MM.1S (cell line): ENCODE results near the gene SLC13A3.

Experiments used
- DNase-seq: peaks from one replicate; pipeline ENCODE4 v3.0.0-alpha.2; 2015
- H2AFZ ChIP-seq: fragments of 300-600 bp; sonication (generic); 2 replicates; pipeline ENCODE4 v1.6.0; 2016; ENCODE audit warnings: antibody characterized with exemption, low read length
- H3F3A ChIP-seq: fragments of 300-600 bp; sonication (generic); 2 replicates; pipeline ENCODE4 v1.6.1; 2016; ENCODE audit warnings: mild to moderate bottlenecking, antibody characterized with exemption, low read length, moderate library complexity, mixed read lengths; ENCODE audit not compliant: insufficient read depth
- H3K27ac ChIP-seq: fragments of 300-600 bp; sonication (generic); 2 replicates; pipeline ENCODE4 v1.5.1; 2016; ENCODE audit warnings: mild to moderate bottlenecking, low read length
- H3K27me3 ChIP-seq: fragments of 300-600 bp; sonication (generic); replicated peaks from 2 replicates; pipeline ENCODE4 v1.6.0; 2016; ENCODE audit warnings: low read length; ENCODE audit not compliant: insufficient read depth
- H3K36me3 ChIP-seq: fragments of 300-600 bp; sonication (generic); replicated peaks from 2 replicates; pipeline ENCODE4 v1.6.1; 2016; ENCODE audit warnings: mild to moderate bottlenecking, low read length, mixed read lengths; ENCODE audit not compliant: insufficient read depth
- H3K4me1 ChIP-seq: fragments of 300-600 bp; sonication (generic); 2 replicates; pipeline ENCODE4 v1.6.1; 2016; ENCODE audit warnings: low read length, mixed read lengths
- H3K4me2 ChIP-seq: fragments of 300-600 bp; sonication (generic); 2 replicates; pipeline ENCODE4 v1.6.0; 2016; ENCODE audit warnings: low read depth, low read length
- H3K4me3 ChIP-seq: fragments of 300-600 bp; sonication (generic); 2 replicates; pipeline ENCODE4 v1.5.1; 2016; ENCODE audit warnings: low read length, mixed read lengths
- H3K79me2 ChIP-seq: fragments of 300-600 bp; sonication (generic); 2 replicates; pipeline ENCODE4 v1.6.1; 2016; ENCODE audit warnings: mixed run types, low read length, mixed read lengths
- H3K9ac ChIP-seq: fragments of 300-600 bp; sonication (generic); 2 replicates; pipeline ENCODE4 v1.6.1; 2016; ENCODE audit warnings: low read length, mixed read lengths
- H3K9me2 ChIP-seq: fragments of 300-600 bp; sonication (generic); replicated peaks from 2 replicates; pipeline ENCODE4 v1.6.1; 2016; ENCODE audit warnings: mild to moderate bottlenecking, low read length, mixed read lengths; ENCODE audit not compliant: insufficient read depth
- H3K9me3 ChIP-seq: fragments of 300-600 bp; sonication (generic); replicated peaks from 2 replicates; pipeline ENCODE4 v1.6.1; 2016; ENCODE audit warnings: mild to moderate bottlenecking, low read length, mixed read lengths; ENCODE audit not compliant: insufficient read depth
- H4K20me1 ChIP-seq: fragments of 300-600 bp; sonication (generic); 2 replicates; pipeline ENCODE4 v1.6.1; 2016; ENCODE audit warnings: mild to moderate bottlenecking, low read length, moderate library complexity, mixed read lengths; ENCODE audit not compliant: insufficient read depth
- CTCF ChIP-seq: fragments of 300-600 bp; sonication (generic); IDR thresholded peaks from 2 replicates; pipeline ENCODE4 v1.5.1; 2016; ENCODE audit warnings: antibody characterized with exemption, low read length, mixed read lengths
- EZH2 ChIP-seq: fragments of 300-600 bp; sonication (generic); optimal IDR thresholded peaks from 2 replicates; pipeline ENCODE3; 2017; ENCODE audit warnings: low read depth, mild to moderate bottlenecking, antibody characterized with exemption, low read length, mixed read lengths
- EZH2phosphoT487 ChIP-seq: fragments of 300-600 bp; sonication (generic); IDR thresholded peaks from 2 replicates; pipeline ENCODE4 v1.6.1; 2018; ENCODE audit warnings: antibody characterized with exemption, low read length

The SLC13A3 gene

GRCh38 chr20:46683011-46683667 is 31.9 kb upstream of the SLC13A3 start:
- TF ChIP-seq EZH2 (no peak), CTCF (no peak), EZH2phosphoT487 (no peak)
- no peak for DNase-seq
- Histone ChIP-seq H3K27ac (peak overlapping the region; percentile 10; the same call in 1 of the 2 replicates), H3F3A (peaks cover 14% of the 10 kb centered on the region; the same call in 1 of the 2 replicates), H3K27me3 (no peaks in the 10 kb centered on the region), H3K4me1 (peaks cover 52% of the 10 kb centered on the region), H3K9me2 (no peaks in the 10 kb centered on the region), H3K9ac (no peak overlapping the region), H2AFZ (no peak overlapping the region), H3K36me3 (peaks cover 5% of the 10 kb centered on the region; the same call in 1 of the 2 replicates), H3K9me3 (no peaks in the 10 kb centered on the region), H3K4me3 (no peak overlapping the region), H4K20me1 (no peaks in the 10 kb centered on the region), H3K79me2 (peaks cover 45% of the 10 kb centered on the region), H3K4me2 (0 out of 2 replicates have a peak overlapping the region, but pooled peaks have one; percentile 4)

DNA sequence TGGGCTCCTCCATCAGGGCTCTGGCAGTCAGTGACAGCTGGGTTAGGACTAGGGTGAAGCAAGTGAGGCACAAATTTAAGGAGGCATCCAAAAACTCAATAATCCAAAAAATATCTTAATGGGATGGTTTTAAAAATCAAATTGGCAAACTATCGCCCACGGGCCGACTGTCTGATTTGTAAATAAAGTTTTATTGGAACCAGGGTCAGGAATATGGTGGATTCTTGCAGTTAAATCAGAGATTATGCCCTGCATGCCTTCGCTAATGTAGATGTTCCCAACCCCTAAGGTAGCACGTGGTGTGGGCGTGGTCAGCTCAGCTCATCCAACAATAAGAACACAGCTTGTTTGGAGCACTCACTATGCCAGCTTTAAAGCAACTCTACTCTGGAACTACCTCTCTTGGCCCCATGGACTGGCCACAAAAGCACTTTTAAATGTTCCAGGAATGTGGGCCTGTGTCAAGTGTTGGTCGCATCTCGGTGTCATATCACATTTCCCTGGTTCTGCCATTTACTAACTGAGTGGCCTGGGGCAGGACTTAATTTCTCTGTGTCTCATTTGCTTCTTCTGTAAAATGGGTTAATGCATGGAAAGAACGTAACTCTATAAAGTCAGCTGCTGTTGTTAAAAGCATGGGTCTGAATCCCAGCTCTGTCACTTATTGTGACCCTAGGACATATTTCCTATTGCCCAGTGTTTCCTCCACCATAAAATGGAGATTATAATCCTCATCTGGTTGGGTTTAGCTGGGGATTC is 31.0 kb upstream of the SLC13A3 start:
- Histone ChIP-seq H3K4me3 (no peak overlapping the region), H3K4me1 (peaks cover 49% of the 10 kb centered on the region), H3F3A (peaks cover 14% of the 10 kb centered on the region; the same call in 1 of the 2 replicates), H3K79me2 (peaks cover 36% of the 10 kb centered on the region), H3K9me2 (no peaks in the 10 kb centered on the region), H2AFZ (no peak overlapping the region), H3K27ac (peak overlapping the region; percentile 5; the same call in 1 of the 2 replicates), H3K9me3 (no peaks in the 10 kb centered on the region), H3K4me2 (no peak overlapping the region), H4K20me1 (no peaks in the 10 kb centered on the region), H3K36me3 (peaks cover 5% of the 10 kb centered on the region; the same call in 1 of the 2 replicates), H3K9ac (no peak overlapping the region), H3K27me3 (no peaks in the 10 kb centered on the region)
- DNase-seq: no peak
- TF ChIP-seq CTCF (no peak), EZH2phosphoT487 (no peak), EZH2 (no peak)

- Histone ChIP-seq H3K36me3 (peaks cover 3% of the 10 kb centered on the region; the same call in 1 of the 2 replicates), H2AFZ (no peak overlapping the region), H3F3A (peaks cover 14% of the 10 kb centered on the region; the same call in 1 of the 2 replicates), H3K4me2 (no peak overlapping the region), H3K9ac (no peak overlapping the region), H3K4me3 (no peak overlapping the region), H3K27me3 (no peaks in the 10 kb centered on the region), H4K20me1 (no peaks in the 10 kb centered on the region), H3K79me2 (peaks cover 26% of the 10 kb centered on the region), H3K27ac (no peak overlapping the region), H3K9me3 (no peaks in the 10 kb centered on the region), H3K4me1 (peaks cover 39% of the 10 kb centered on the region), H3K9me2 (no peaks in the 10 kb centered on the region)
- DNase-seq: peak; percentile 74
- TF ChIP-seq EZH2phosphoT487: no peak
- TF ChIP-seq CTCF: peak; percentile 82
Observed at GRCh38 chr20:46681032-46681854, 30.0 kb upstream of the SLC13A3 start.
